HG03139 (cell line): Measurements from ENCODE around the gene ARL16.
"Not testable (repeated sequence)": the region's sequence is repeated elsewhere in the genome, so short reads cannot be mapped to it uniquely, and the experiment has no call there.

ENCODE experiments used
- ATAC-seq: cut with Tn5 transposase; IDR thresholded peaks from one replicate; pipeline ENCODE4 v1.9.1; 2021; ENCODE audit not compliant: unreplicated experiment

Gene ARL16

GRCh38 chr17:81696218-81696941 lies 12.8 kb upstream of the ARL16 start:
- ATAC-seq = no peak

- ATAC-seq = no peak
These were observed 12.2 kb upstream of the ARL16 start for GRCh38 chr17:81695801-81696200.

GRCh38 chr17:81695211-81695610 lies 11.6 kb upstream of the ARL16 start:
- no peak for ATAC-seq

GRCh38 chr17:81694810-81695209 lies 11.2 kb upstream of the ARL16 start:
- no peak for ATAC-seq

GRCh38 chr17:81693509-81694210 lies 10.1 kb upstream of the ARL16 start:
- no peak for ATAC-seq

- no peak for ATAC-seq
These were observed 8.0 kb upstream of the ARL16 start for GRCh38 chr17:81691608-81692007.

GRCh38 chr17:81691196-81691595 lies 7.6 kb upstream of the ARL16 start:
- ATAC-seq = no peak

GRCh38 chr17:81690549-81690948 lies 7.0 kb upstream of the ARL16 start:
- no peak for ATAC-seq

- no peak for ATAC-seq
These were observed 6.5 kb upstream of the ARL16 start for GRCh38 chr17:81690066-81690465.

- ATAC-seq = no peak
These were observed 5.0 kb upstream of the ARL16 start for GRCh38 chr17:81688616-81689015.

- ATAC-seq = no peak
These were observed 4.4 kb upstream of the ARL16 start for GRCh38 chr17:81687770-81688541.

GRCh38 chr17:81686614-81687013 lies 3.0 kb upstream of the ARL16 start:
- no peak for ATAC-seq

- ATAC-seq = no peak
These were observed 1.5 kb upstream of the ARL16 start for GRCh38 chr17:81685108-81685507.

GRCh38 chr17:81684442-81684911 lies 880 bp upstream of the ARL16 start:
- no peak for ATAC-seq

- ATAC-seq = peak; percentile 23
These were observed 401 bp downstream of the ARL16 start for GRCh38 chr17:81683208-81683583.

- ATAC-seq = no peak
These were observed 911 bp downstream of the ARL16 start for GRCh38 chr17:81682565-81683207.

- no peak for ATAC-seq
These were observed 1.9 kb downstream of the ARL16 start for GRCh38 chr17:81681672-81682071.

- no peak for ATAC-seq
These were observed 3.4 kb downstream of the ARL16 start for GRCh38 chr17:81680150-81680549.

GRCh38 chr17:81676906-81677305 lies 6.7 kb downstream of the ARL16 start:
- no peak for ATAC-seq

GRCh38 chr17:81675515-81676221 lies 7.9 kb downstream of the ARL16 start:
- ATAC-seq = not testable (repeated sequence)
